GM12878 (cell line): ENCODE data around the gene FAM156A. TPM values are rescaled to one million over a fixed set of nuclear protein-coding genes. Genes with fewer than 3 reads are reported as not detected.

Experiments
- BHLHE40 ChIP-seq, 2 experiments: fragments of 450-650 bp in 1 of 2; IDR thresholded peaks; 2 replicates each; pipeline ENCODE4 v1.6.1; 2011 to 2017; ENCODE audit warnings: low read depth in 2 of 2, borderline replicate concordance in 1 of 2, improper control_type of control experiment in 1 of 2, low read length in 1 of 2, mild to moderate bottlenecking in 1 of 2
- CEBPB ChIP-seq, 2 experiments: fragments of 150-350 bp in 1 of 2; IDR thresholded peaks; 2 replicates each; pipeline ENCODE4 v1.6.1; 2012 to 2014; ENCODE audit warnings: low read depth in 2 of 2, low read length in 2 of 2, borderline replicate concordance in 1 of 2, inconsistent platforms in 1 of 2
- FOS ChIP-seq: IDR thresholded peaks from 3 replicates; pipeline ENCODE4 v1.6.1; 2011; ENCODE audit warnings: borderline replicate concordance; ENCODE audit not compliant: insufficient read length; ENCODE audit errors: extremely low read depth
- JUND ChIP-seq: IDR thresholded peaks from 2 replicates; pipeline ENCODE4 v1.6.1; 2012; ENCODE audit warnings: low read depth, mild to moderate bottlenecking, low read length, improper control_type of control experiment, moderate library complexity
- MYB ChIP-seq: fragments of 150-350 bp; IDR thresholded peaks from 2 replicates; pipeline ENCODE4 v1.6.1; 2014; ENCODE audit warnings: mild to moderate bottlenecking, low read depth, low read length, borderline replicate concordance
- PML ChIP-seq: IDR thresholded peaks from 2 replicates; pipeline ENCODE4 v1.6.1; 2012; ENCODE audit warnings: low read length, inconsistent platforms
- POLR2A ChIP-seq: IDR thresholded peaks from 2 replicates; pipeline ENCODE4 v1.6.1; 2011; ENCODE audit warnings: low read depth, mild to moderate bottlenecking, low read length
- polyA plus RNA-seq, 11 experiments: library from polyadenylated mRNA; depleted of rRNA in 4 of 11; unstranded in 6 of 11; stranded (reverse) in 5 of 11; fragments of >200 nt; fragmentation: Nextera tagmentation in 4 of 11; fragmentation: Illumina TruSeq in 1 of 11; extraction: Ambion mirVana in 4 of 11; extraction: Trizol in 1 of 11; gene quantifications; 1 replicate in 1 of 11; 2 replicates in 10 of 11; pipeline versions ENCODE4 v1.2.1 to v1.2.3, GENCODE V29; 2011 to 2016; ENCODE audit warnings: inconsistent platforms in 2 of 11, missing spikeins in 2 of 11, low read depth in 1 of 11
- total RNA-seq, 4 experiments: library from RNA; depleted of rRNA in 3 of 4; stranded (reverse); fragments of >200 nt in 3 of 4; fragmentation: Illumina TruSeq in 1 of 4; extraction: Trizol in 1 of 4; gene quantifications; 2 replicates each; pipeline versions ENCODE4 v1.2.1 to v1.2.3, GENCODE V29; 2013 to 2021
- TF ChIP-seq, protein P1 (sequence below): fragments of 450-650 bp; IDR thresholded peaks from 2 replicates; pipeline ENCODE4 v1.6.1; 2018; ENCODE audit warnings: borderline replicate concordance, mild to moderate bottlenecking; ENCODE audit not compliant: partially characterized antibody
- TF ChIP-seq, protein P2 (sequence below): fragments of 450-650 bp; IDR thresholded peaks from 2 replicates; pipeline ENCODE4 v1.6.1; 2016; ENCODE audit warnings: mild to moderate bottlenecking
- TF ChIP-seq, protein P3 (sequence below): fragments of 450-650 bp; IDR thresholded peaks from 2 replicates; pipeline ENCODE4 v1.6.1; 2017; ENCODE audit warnings: mild to moderate bottlenecking
- TF ChIP-seq, protein P4 (sequence below): IDR thresholded peaks from 2 replicates; pipeline ENCODE4 v1.6.1; 2012; ENCODE audit warnings: low read depth, low read length, improper control_type of control experiment
- TF ChIP-seq, protein P5 (sequence below): fragments of 450-650 bp; IDR thresholded peaks from 2 replicates; pipeline ENCODE4 v1.6.1; 2017; ENCODE audit warnings: mild to moderate bottlenecking, moderate library complexity

Gene FAM156A
- total and polyA plus RNA-seq, 10 of the 15 experiments (the other 5 are each of a cell fraction or from before 2014, with no cell fraction given), result 2.9 to 25.2 (median 16.3) TPM

DNA sequence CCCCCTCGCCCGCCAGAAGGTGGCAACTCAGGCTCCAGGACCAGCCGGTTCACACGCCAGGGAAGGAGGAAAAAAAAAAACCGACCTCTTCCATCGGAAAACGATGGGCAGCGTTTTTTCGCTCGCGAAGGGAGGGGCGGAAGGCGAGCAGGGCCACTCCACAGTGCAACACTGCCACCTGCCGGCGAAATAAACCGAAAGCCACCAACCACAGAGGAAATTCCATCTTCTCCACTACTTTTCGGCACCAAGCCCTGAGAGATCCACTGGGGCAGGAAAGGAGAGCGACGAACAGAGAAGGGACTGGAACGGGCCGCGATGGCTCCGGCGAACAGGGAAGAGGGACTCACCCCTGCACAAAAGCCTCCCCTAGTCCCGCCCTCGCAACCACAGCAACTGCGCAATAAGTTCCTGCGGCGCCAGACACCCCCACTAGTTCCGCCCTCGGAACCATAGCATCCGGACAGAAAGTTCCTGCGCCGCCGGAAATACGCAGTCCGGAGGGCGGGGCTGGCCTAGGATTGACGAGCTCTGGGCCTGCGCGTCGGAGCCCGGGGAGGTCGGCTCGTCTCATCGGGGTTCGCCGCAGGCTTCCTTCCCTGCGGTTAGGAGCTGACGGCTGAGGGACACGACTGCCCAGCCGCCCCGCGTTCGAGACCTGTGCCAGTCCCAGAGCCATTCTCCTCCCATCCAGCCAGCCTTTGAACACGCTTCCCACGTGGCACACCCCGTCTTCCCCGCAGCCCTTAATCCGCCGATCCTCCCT lies 23.4 kb downstream of the FAM156A start (continued):
- TF ChIP-seq, protein P1, sequence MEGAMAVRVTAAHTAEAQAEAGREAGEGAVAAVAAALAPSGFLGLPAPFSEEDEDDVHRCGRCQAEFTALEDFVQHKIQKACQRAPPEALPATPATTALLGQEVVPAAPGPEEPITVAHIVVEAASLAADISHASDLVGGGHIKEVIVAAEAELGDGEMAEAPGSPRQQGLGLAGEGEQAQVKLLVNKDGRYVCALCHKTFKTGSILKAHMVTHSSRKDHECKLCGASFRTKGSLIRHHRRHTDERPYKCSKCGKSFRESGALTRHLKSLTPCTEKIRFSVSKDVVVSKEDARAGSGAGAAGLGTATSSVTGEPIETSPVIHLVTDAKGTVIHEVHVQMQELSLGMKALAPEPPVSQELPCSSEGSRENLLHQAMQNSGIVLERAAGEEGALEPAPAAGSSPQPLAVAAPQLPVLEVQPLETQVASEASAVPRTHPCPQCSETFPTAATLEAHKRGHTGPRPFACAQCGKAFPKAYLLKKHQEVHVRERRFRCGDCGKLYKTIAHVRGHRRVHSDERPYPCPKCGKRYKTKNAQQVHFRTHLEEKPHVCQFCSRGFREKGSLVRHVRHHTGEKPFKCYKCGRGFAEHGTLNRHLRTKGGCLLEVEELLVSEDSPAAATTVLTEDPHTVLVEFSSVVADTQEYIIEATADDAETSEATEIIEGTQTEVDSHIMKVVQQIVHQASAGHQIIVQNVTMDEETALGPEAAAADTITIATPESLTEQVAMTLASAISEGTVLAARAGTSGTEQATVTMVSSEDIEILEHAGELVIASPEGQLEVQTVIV, result peak; percentile 76
- no peak for TF ChIP-seq JUND
- TF ChIP-seq, protein P2, sequence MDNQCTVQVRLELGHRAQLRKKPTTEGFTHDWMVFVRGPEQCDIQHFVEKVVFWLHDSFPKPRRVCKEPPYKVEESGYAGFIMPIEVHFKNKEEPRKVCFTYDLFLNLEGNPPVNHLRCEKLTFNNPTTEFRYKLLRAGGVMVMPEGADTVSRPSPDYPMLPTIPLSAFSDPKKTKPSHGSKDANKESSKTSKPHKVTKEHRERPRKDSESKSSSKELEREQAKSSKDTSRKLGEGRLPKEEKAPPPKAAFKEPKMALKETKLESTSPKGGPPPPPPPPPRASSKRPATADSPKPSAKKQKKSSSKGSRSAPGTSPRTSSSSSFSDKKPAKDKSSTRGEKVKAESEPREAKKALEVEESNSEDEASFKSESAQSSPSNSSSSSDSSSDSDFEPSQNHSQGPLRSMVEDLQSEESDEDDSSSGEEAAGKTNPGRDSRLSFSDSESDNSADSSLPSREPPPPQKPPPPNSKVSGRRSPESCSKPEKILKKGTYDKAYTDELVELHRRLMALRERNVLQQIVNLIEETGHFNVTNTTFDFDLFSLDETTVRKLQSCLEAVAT, result peak; percentile 92
- no peak for TF ChIP-seq CEBPB (IDR thresholded peaks at IDR 0.05; ENCODE audit: borderline replicate concordance in 1 of 2, low read depth in 2 of 2, low read length in 2 of 2)
- TF ChIP-seq MYB, result no peak
- TF ChIP-seq FOS, result no peak
- TF ChIP-seq POLR2A, result peak; percentile 89
- peak; percentile 82 for TF ChIP-seq PML
- TF ChIP-seq, protein P3, sequence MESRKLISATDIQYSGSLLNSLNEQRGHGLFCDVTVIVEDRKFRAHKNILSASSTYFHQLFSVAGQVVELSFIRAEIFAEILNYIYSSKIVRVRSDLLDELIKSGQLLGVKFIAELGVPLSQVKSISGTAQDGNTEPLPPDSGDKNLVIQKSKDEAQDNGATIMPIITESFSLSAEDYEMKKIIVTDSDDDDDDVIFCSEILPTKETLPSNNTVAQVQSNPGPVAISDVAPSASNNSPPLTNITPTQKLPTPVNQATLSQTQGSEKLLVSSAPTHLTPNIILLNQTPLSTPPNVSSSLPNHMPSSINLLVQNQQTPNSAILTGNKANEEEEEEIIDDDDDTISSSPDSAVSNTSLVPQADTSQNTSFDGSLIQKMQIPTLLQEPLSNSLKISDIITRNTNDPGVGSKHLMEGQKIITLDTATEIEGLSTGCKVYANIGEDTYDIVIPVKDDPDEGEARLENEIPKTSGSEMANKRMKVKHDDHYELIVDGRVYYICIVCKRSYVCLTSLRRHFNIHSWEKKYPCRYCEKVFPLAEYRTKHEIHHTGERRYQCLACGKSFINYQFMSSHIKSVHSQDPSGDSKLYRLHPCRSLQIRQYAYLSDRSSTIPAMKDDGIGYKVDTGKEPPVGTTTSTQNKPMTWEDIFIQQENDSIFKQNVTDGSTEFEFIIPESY, result 0 out of 2 replicates have a peak, but pooled peaks have one; percentile 49
- TF ChIP-seq, protein P4, sequence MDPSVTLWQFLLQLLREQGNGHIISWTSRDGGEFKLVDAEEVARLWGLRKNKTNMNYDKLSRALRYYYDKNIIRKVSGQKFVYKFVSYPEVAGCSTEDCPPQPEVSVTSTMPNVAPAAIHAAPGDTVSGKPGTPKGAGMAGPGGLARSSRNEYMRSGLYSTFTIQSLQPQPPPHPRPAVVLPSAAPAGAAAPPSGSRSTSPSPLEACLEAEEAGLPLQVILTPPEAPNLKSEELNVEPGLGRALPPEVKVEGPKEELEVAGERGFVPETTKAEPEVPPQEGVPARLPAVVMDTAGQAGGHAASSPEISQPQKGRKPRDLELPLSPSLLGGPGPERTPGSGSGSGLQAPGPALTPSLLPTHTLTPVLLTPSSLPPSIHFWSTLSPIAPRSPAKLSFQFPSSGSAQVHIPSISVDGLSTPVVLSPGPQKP, result peak; percentile 39; the same call in 1 of the 2 replicates
- TF ChIP-seq, protein P5, sequence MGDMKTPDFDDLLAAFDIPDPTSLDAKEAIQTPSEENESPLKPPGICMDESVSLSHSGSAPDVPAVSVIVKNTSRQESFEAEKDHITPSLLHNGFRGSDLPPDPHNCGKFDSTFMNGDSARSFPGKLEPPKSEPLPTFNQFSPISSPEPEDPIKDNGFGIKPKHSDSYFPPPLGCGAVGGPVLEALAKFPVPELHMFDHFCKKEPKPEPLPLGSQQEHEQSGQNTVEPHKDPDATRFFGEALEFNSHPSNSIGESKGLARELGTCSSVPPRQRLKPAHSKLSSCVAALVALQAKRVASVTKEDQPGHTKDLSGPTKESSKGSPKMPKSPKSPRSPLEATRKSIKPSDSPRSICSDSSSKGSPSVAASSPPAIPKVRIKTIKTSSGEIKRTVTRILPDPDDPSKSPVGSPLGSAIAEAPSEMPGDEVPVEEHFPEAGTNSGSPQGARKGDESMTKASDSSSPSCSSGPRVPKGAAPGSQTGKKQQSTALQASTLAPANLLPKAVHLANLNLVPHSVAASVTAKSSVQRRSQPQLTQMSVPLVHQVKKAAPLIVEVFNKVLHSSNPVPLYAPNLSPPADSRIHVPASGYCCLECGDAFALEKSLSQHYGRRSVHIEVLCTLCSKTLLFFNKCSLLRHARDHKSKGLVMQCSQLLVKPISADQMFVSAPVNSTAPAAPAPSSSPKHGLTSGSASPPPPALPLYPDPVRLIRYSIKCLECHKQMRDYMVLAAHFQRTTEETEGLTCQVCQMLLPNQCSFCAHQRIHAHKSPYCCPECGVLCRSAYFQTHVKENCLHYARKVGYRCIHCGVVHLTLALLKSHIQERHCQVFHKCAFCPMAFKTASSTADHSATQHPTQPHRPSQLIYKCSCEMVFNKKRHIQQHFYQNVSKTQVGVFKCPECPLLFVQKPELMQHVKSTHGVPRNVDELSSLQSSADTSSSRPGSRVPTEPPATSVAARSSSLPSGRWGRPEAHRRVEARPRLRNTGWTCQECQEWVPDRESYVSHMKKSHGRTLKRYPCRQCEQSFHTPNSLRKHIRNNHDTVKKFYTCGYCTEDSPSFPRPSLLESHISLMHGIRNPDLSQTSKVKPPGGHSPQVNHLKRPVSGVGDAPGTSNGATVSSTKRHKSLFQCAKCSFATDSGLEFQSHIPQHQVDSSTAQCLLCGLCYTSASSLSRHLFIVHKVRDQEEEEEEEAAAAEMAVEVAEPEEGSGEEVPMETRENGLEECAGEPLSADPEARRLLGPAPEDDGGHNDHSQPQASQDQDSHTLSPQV, result peak; percentile 95
- TF ChIP-seq BHLHE40 (IDR thresholded peaks at IDR 0.05; ENCODE audit: borderline replicate concordance in 1 of 2, low read depth in 2 of 2, low read length in 1 of 2), result peak; percentile 36 to 42; a peak in 2 of 4 replicates
